ENCODE data around the gene MAP6.

MAP6 gene

DNA sequence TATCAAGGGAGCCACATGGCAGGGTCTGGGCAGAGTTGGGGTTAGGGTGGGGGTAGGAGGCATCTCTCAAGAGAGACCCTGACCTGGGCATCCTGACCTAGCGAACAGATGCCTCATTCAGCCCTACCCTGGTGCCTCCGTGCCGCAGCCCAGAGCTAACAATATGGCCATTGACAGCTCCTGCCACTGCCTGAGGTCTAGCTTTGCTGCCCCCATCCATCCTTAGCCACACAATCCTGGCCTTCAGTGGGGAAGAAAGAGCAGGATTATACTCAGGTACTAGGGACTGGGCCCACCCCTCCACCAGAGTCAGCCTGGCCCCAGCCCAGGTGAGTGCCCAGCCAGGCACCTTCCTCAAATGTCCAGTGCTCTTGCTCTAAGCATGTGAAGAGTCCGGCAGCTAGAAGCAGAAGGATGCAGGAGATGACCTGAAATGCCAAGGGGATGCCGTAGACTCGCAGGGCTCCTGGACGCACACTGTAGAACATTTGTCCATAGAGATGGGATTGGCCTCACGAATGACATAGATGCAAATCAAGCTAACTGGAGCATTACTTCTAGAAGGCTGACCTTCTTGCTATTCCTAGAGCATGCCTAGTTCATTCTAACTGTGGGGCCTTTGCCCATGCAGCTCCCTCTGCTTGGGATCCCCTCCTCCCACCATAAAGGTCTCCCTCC, 120.1 kb downstream of the MAP6 start:
- no peak for DNase-seq (ENCODE audit: low read depth)

DNA sequence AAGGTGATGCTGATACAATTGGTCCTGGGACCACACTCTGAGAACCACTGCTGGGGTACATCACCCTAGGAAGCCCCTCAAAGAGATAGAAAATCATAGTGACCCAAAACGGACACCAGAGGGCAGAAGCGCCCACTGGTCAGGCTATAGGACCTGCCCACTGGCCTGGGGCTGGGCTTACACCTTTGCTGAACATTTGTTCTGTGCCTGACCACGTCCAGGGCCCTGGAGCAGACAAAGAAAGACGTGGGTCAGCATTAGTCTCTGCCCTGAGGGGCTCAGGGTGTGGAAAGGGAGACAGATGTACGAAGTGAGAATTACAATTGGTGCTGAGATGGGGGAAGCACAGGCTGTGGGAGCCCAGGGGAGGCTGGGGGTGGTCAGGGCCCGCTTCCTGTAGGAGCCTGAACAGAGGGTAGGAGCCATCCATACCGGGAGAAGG, 121.2 kb downstream of the MAP6 start:
- DNase-seq (ENCODE audit: low read depth), result no peak

DNA sequence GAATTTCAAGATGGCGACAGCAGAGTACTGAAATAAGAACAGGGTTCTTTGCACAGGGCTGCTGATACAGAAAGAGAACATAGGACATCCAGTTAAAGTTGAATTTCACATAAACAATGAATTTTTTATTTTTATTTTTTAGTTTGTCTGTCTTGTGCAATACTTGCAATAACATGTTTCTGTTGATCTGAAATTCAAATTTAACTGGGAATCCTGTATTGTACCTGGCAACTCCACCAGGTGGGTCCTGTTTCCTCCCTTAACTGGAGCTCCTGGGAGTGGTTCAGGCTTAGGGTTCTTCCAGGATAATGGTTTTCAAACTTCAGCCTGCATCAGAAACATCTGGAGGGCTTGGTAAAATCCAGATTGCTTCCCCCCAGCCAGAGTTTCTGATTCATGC, 121.7 kb downstream of the MAP6 start:
- no peak for DNase-seq (ENCODE audit: low read depth)

DNA sequence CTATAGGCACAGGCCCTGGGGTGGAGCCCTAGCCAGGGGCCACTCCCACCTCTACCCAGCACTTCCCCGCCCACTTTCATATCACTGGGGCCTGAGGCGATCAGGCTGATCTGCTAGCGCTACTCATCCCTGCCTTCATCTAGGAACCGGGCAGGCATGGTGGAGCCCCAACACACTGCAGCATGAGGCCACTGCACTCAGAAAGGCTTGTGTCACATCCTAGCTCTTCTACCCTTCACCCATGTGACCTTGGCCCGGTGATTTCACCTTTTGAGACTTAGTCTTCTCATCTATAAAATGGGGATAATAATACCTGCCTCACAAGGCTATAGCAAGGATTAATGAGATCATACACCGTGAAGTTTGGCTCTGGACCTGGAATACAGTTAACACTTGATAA, 125.0 kb downstream of the MAP6 start:
- DNase-seq (ENCODE audit: low read depth), result no peak

DNA sequence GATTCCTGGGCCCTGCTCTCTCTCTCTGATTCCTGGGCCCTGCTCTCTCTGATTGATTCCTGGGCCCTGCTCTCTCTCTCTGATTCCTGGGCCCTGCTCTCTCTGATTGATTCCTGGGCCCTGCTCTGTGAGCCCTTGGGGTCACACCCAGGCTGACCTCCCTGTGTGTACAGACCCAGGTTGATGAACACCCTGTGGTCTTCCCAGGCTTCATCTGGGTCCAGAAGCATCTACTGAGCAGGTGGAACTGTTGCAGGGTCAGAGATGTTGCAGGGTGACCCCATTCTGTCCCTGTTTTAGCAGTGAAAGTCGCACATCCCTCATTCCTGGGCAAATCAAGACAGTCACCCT, 126.8 kb downstream of the MAP6 start:
- no peak for DNase-seq (ENCODE audit: low read depth)

DNA sequence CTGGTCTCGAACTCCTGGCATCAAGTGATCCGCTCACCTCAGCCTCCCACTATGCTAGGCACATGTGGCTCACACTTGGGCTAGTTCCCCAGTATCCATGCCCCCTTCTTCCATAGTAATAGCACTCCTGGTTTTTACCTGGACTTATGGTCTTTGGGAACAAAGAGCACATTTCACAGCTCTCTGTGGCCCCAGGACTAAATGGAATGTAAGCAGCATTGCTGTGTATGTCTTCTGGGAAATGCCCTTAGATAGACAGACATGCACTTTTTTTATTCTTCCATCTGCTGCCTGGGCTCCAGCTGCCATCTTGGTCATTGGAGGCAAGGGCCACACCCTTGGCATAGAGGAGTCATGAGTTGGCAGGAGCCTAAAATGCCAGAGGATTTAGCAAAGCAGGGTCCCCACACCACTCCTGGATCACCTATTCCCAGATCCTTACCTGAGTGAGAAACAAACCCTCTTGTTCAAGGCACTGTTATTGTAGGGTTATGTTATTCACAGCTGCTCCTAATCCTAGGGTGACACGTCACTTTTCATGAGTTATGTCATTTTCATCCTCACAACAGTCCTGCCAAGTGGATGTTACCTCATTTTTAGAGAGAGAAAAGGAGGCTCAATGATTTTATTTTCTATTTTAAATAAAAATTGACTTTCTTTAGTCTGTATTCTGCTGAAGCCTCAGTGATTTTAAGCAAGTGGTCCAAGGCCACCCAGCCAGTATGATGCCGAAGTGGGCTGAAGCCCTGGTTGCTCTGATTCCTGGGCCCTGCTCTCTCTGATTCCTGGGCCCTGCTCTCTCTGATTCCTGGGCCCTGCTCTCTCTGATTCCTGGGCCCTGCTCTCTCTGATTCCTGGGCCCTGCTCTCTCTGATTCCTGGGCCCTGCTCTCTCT, 127.4 kb downstream of the MAP6 start:
- DNase-seq (ENCODE audit: low read depth), result no peak

DNA sequence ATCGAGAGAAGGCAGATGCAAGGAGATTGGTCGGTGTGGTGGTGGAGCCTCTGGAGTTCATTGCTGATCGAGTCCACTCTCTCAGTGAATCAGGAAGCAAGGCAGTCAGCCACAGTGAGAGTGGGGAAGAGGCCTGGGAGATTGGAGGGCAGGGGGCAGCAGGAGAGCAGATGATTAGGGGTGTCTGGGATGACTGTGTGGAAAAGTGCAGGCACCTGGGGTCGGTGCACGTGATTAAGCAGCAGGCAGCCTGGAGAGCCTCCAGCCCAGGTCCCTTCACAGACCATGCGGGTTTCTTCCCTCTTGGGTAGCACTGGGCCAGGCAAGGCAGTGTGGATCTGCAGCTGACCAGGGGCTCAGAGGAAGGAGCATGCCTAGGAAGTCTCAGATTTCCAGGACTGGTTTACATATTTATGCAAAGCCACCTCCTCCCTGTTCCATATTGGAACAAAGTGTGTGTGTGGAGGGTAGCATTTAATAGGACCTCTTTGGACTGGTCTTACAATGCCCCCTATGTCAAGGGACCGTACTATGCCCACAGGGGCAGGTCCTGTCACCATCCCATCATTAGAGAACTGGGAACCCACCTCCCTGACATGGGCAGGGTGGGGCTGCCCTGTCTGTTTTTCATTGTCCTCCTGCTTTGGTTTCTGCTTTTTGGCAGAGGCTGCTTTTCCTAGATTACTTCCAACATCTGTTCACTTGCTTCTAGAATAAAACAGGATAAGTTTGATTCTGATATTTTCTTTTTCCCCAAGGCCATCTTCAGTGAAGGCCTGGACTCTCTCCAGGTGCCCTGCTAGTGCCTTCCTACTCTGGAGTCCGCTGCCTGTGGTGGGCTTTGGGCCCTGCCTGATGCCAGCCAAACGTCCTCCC, 129.1 kb downstream of the MAP6 start:
- DNase-seq (ENCODE audit: low read depth), result no peak

DNA sequence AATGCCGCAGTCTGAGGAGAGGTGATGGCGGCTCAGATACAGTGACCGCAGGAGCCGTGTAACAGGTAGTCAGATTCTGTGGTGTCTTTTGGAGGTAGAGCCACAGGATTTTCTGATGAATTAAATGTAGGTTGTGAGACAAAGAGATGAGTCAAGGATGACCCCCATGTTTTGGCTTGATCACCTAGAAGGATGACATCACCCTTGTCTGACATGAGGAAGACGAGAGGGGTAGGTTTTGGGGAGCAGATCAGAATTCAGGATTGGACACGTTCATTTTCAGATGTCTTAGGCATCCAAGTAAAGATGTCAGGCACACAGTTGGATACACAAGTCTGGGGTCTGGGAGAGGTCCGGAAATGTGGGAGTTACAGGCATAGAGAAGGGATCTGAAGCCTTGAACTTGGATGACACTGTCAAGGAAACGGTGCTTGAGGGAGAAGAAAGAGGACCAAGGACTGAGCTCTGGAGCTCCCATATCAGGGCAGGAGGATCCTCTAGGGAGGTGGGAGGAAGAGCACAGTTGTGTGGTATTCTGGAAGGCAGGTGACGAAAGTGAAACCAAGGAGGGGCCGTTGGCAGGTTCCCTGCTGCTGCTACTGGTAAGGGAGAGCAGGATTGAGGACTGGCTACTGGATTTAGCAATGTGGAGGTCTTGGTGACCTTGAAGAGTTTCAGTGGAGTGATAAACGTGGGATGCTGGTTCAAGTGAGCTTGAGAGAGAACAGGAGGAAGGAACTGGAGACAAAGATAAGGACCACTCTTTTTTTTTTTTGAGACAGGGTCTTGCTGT, 130.5 kb downstream of the MAP6 start:
- DNase-seq (ENCODE audit: low read depth), result no peak

DNA sequence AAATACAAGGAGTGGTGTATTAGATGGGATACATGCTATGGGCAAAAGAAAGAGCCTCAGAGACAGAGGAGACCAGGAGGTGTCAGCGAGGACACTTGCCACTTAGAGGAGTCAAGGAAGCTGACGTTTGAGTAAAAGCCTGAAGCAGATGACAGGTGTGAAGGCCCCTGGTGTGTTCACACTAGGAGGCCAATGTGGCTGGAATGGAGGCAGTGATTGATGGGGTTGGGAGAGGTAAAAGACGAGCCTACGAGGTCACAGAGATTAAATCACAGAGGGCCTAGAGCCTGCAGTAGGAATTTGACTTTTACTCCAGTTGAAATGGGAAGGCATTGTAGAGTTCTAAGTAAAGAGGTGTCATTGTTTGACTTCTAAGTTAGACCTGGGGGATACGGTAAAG, 131.1 kb downstream of the MAP6 start:
- no peak for DNase-seq (ENCODE audit: low read depth)
